HepG2 (cell line): Measurements from ENCODE around the gene DDI2. TPM values are rescaled to one million over a fixed set of nuclear protein-coding genes. Genes with fewer than 3 reads are reported as not detected.

Source experiments
- DR1 ChIP-seq: sonication (generic); formaldehyde crosslinking; IDR thresholded peaks from 2 replicates; pipeline ENCODE4 v1.8.0; 2021; ENCODE audit warnings: mild to moderate bottlenecking, missing genetic modification reagents, inconsistent platforms
- EP300 ChIP-seq, 3 experiments: sonication (generic) in 1 of 3; formaldehyde crosslinking in 1 of 3; IDR thresholded peaks; 2 replicates each; pipeline versions ENCODE4 v1.5.1 to v1.6.1; 2011 to 2020; ENCODE audit warnings: low read depth in 2 of 3, low read length in 2 of 3, borderline replicate concordance in 1 of 3, improper control_type of control experiment in 1 of 3, mild to moderate bottlenecking in 1 of 3, missing genetic modification reagents in 1 of 3, moderate library complexity in 1 of 3
- KLF16 ChIP-seq, 2 experiments: sonication (generic) in 1 of 2; formaldehyde crosslinking in 1 of 2; IDR thresholded peaks; 2 replicates each; pipeline versions ENCODE4 v1.6.1 to v1.8.0; 2016 to 2023; ENCODE audit warnings: missing genetic modification reagents in 2 of 2, missing compliant biosample characterization in 1 of 2
- MXI1 ChIP-seq: IDR thresholded peaks from 3 replicates; pipeline ENCODE4 v1.6.1; 2012; ENCODE audit warnings: low read depth, low read length, inconsistent platforms, borderline replicate concordance
- PRPF4 ChIP-seq: fragments of 200-400 bp; formaldehyde crosslinking; IDR thresholded peaks from 2 replicates; pipeline ENCODE4 v1.6.1; 2016; ENCODE audit warnings: low read length, low read depth; ENCODE audit not compliant: poor library complexity, severe bottlenecking
- SAFB2 ChIP-seq: sonication (generic); formaldehyde crosslinking; IDR thresholded peaks from 2 replicates; pipeline ENCODE4 v1.5.1; 2020; ENCODE audit warnings: missing genetic modification reagents, low read depth, mild to moderate bottlenecking, borderline replicate concordance
- SALL2 ChIP-seq: sonication (generic); formaldehyde crosslinking; IDR thresholded peaks from 2 replicates; pipeline ENCODE4 v1.8.1; 2023; ENCODE audit warnings: mild to moderate bottlenecking, missing genetic modification reagents, inconsistent platforms
- SMAD3 ChIP-seq: sonication (generic); formaldehyde crosslinking; IDR thresholded peaks from 2 replicates; pipeline ENCODE4 v1.4.0; 2020; ENCODE audit warnings: missing genetic modification reagents
- STAT5B ChIP-seq: sonication (generic); formaldehyde crosslinking; IDR thresholded peaks from 2 replicates; pipeline ENCODE4 v1.4.0; 2020; ENCODE audit warnings: missing genetic modification reagents
- TAF1 ChIP-seq: sonication (generic); formaldehyde crosslinking; IDR thresholded peaks from 2 replicates; pipeline ENCODE4 v1.4.0; 2020; ENCODE audit warnings: missing genetic modification reagents
- U2AF1 ChIP-seq: fragments of 200-400 bp; formaldehyde crosslinking; optimal IDR thresholded peaks from 2 replicates; pipeline ENCODE3; 2017; ENCODE audit warnings: mild to moderate bottlenecking, low read depth, low read length
- ZHX1 ChIP-seq: sonication (generic); formaldehyde crosslinking; IDR thresholded peaks from 2 replicates; pipeline ENCODE4 v1.8.1; 2022; ENCODE audit warnings: low read depth, mild to moderate bottlenecking, missing genetic modification reagents
- ZNF101 ChIP-seq: sonication (generic); formaldehyde crosslinking; IDR thresholded peaks from 2 replicates; pipeline ENCODE4 v1.4.0; 2020; ENCODE audit warnings: mild to moderate bottlenecking, low read depth, missing genetic modification reagents, borderline replicate concordance
- ZNF12 ChIP-seq: sonication (generic); formaldehyde crosslinking; IDR thresholded peaks from 2 replicates; pipeline ENCODE4 v1.5.0; 2020; ENCODE audit warnings: missing genetic modification reagents
- ZNF138 ChIP-seq: sonication (generic); formaldehyde crosslinking; IDR thresholded peaks from 2 replicates; pipeline ENCODE4 v1.5.0; 2020; ENCODE audit warnings: mild to moderate bottlenecking, low read depth, missing genetic modification reagents
- ZNF20 ChIP-seq: sonication (generic); formaldehyde crosslinking; IDR thresholded peaks from 2 replicates; pipeline ENCODE4 v1.4.0; 2020; ENCODE audit warnings: mild to moderate bottlenecking, moderate library complexity, missing genetic modification reagents
- ZNF251 ChIP-seq: sonication (generic); formaldehyde crosslinking; IDR thresholded peaks from 2 replicates; pipeline ENCODE4 v1.9.0; 2021; ENCODE audit warnings: mild to moderate bottlenecking, missing genetic modification reagents
- ZNF280B ChIP-seq: sonication (generic); formaldehyde crosslinking; IDR thresholded peaks from 2 replicates; pipeline ENCODE4 v1.5.0; 2020; ENCODE audit warnings: missing genetic modification reagents, mild to moderate bottlenecking, borderline replicate concordance
- ZNF446 ChIP-seq: sonication (generic); formaldehyde crosslinking; IDR thresholded peaks from 2 replicates; pipeline ENCODE4 v1.5.0; 2020; ENCODE audit warnings: mild to moderate bottlenecking, missing genetic modification reagents
- ZNF451 ChIP-seq: sonication (generic); formaldehyde crosslinking; IDR thresholded peaks from 2 replicates; pipeline ENCODE4 v1.5.0; 2020; ENCODE audit warnings: mild to moderate bottlenecking, missing genetic modification reagents
- ZNF513 ChIP-seq: sonication (generic); formaldehyde crosslinking; conservative IDR thresholded peaks from 2 replicates; pipeline ENCODE4 v1.5.0; 2020; ENCODE audit warnings: missing genetic modification reagents
- polyA plus RNA-seq, 8 experiments: library from polyadenylated mRNA; depleted of rRNA in 3 of 8; stranded (reverse) in 7 of 8; unstranded in 1 of 8; fragments of >200 nt; fragmentation: Illumina TruSeq in 4 of 8; extraction: Trizol in 4 of 8; gene quantifications; 2 replicates each; pipeline versions ENCODE4 v1.2.1 to v1.2.3, GENCODE V29; 2011 to 2016; ENCODE audit warnings: low read depth in 4 of 8, missing spikeins in 1 of 8, mixed read lengths in 1 of 8; ENCODE audit not compliant: insufficient read depth in 1 of 8
- total RNA-seq, 5 experiments: library from RNA; depleted of rRNA; stranded (reverse); fragments of >200 nt; fragmentation: Illumina TruSeq; extraction: Trizol; gene quantifications; 2 replicates each; pipeline ENCODE4 v1.2.3, GENCODE V29; 2016; ENCODE audit warnings: low read depth in 1 of 5

DDI2 gene
- total and polyA plus RNA-seq, 2 of the 13 experiments (the other 11 are each of a cell fraction or from before 2014, with no cell fraction given), result 8.5 to 25.7 TPM

GRCh38 chr1:15603050-15603965 is 13.9 kb upstream of the DDI2 start (continued):
- TF ChIP-seq TAF1 (CRISPR knock-in tag), result peak; percentile 86
- TF ChIP-seq MXI1, result peak; percentile 84; the same call in 2 of the 3 replicates
- 0 out of 2 replicates have a peak, but pooled peaks have one; percentile 25 for TF ChIP-seq STAT5B (CRISPR knock-in tag)
- TF ChIP-seq ZNF20 (CRISPR knock-in tag), result no peak
- TF ChIP-seq DR1 (CRISPR knock-in tag), result peak; percentile 46; the same call in 1 of the 2 replicates
- peak; percentile 59 to 91; a peak in 2 of 4 replicates for TF ChIP-seq KLF16 (CRISPR knock-in tag; IDR thresholded peaks at IDR 0.05)
- no peak for TF ChIP-seq U2AF1
- TF ChIP-seq PRPF4, result no peak
- no peak; the same call in 1 of the 2 replicates for TF ChIP-seq ZNF12 (CRISPR knock-in tag)
- TF ChIP-seq ZHX1, result peak; percentile 59; the same call in 1 of the 2 replicates
- TF ChIP-seq EP300 (IDR thresholded peaks at IDR 0.05; ENCODE audit: low read depth in 2 of 2, low read length in 2 of 2), result no peak
- TF ChIP-seq EP300 (CRISPR knock-in tag; IDR thresholded peaks at IDR 0.05; ENCODE audit: borderline replicate concordance), result 0 out of 2 replicates have a peak, but pooled peaks have one; percentile 11
- TF ChIP-seq ZNF280B (CRISPR knock-in tag), result peak; percentile 81; the same call in 1 of the 2 replicates
- peak; percentile 74; the same call in 1 of the 2 replicates for TF ChIP-seq SMAD3 (CRISPR knock-in tag)
- TF ChIP-seq ZNF138, result peak; percentile 88; the same call in 1 of the 2 replicates
- peak; percentile 77; the same call in 1 of the 2 replicates for TF ChIP-seq ZNF451 (CRISPR knock-in tag)
- peak; percentile 45; the same call in 1 of the 2 replicates for TF ChIP-seq SAFB2 (CRISPR knock-in tag)
- TF ChIP-seq ZNF446, result peak; percentile 73; the same call in 1 of the 2 replicates
- TF ChIP-seq ZNF251 (CRISPR knock-in tag), result no peak
- TF ChIP-seq ZNF513 (CRISPR knock-in tag), result no peak
- TF ChIP-seq ZNF101 (CRISPR knock-in tag), result no peak
- peak; percentile 62 for TF ChIP-seq SALL2 (CRISPR knock-in tag)
